COLO829 (cell line): ENCODE measurements around the gene EBNA1BP2.
"Not testable (repeated sequence)": the region's sequence is repeated elsewhere in the genome, so short reads cannot be mapped to it uniquely, and the experiment has no call there.

Experiments
- DNase-seq: peaks from one replicate; pipeline ENCODE4 v3.0.0; 2012; ENCODE audit warnings: low spot score

The EBNA1BP2 gene

GRCh38 chr1:43171312-43171875 lies 696 bp downstream of the EBNA1BP2 start:
- no peak for DNase-seq

- DNase-seq = no peak
Measured at GRCh38 chr1:43165765-43166164, 6.3 kb downstream of the EBNA1BP2 start.

GRCh38 chr1:43165162-43165561 lies 6.9 kb downstream of the EBNA1BP2 start:
- DNase-seq = no peak

GRCh38 chr1:43156026-43156425 lies 16.1 kb downstream of the EBNA1BP2 start:
- no peak for DNase-seq

GRCh38 chr1:43153443-43153842 lies 18.6 kb downstream of the EBNA1BP2 start:
- no peak for DNase-seq

GRCh38 chr1:43152866-43153265 lies 19.2 kb downstream of the EBNA1BP2 start:
- no peak for DNase-seq

GRCh38 chr1:43149889-43150288 lies 22.2 kb downstream of the EBNA1BP2 start:
- no peak for DNase-seq

- peak; percentile 20 for DNase-seq
Measured at GRCh38 chr1:43147625-43148327, 24.3 kb downstream of the EBNA1BP2 start.

- DNase-seq = no peak
Measured at GRCh38 chr1:43144237-43144636, 27.9 kb downstream of the EBNA1BP2 start.

- DNase-seq = no peak
Measured at GRCh38 chr1:43143441-43143888, 28.6 kb downstream of the EBNA1BP2 start.

GRCh38 chr1:43140583-43140982 lies 31.5 kb downstream of the EBNA1BP2 start:
- DNase-seq = no peak

- no peak for DNase-seq
Measured at GRCh38 chr1:43140010-43140409, 32.1 kb downstream of the EBNA1BP2 start.

GRCh38 chr1:43139295-43139694 lies 32.8 kb downstream of the EBNA1BP2 start:
- not testable (repeated sequence) for DNase-seq

- peak; percentile 75 for DNase-seq
Measured at GRCh38 chr1:43137445-43138052, 34.5 kb downstream of the EBNA1BP2 start.

- no peak for DNase-seq
Measured at GRCh38 chr1:43135857-43136781, 36.0 kb downstream of the EBNA1BP2 start.

- DNase-seq = no peak
Measured at GRCh38 chr1:43134640-43135039, 37.5 kb downstream of the EBNA1BP2 start.

- no peak for DNase-seq
Measured at GRCh38 chr1:43134068-43134467, 38.0 kb downstream of the EBNA1BP2 start.

- DNase-seq = no peak
Measured at GRCh38 chr1:43129426-43129825, 42.7 kb downstream of the EBNA1BP2 start.

GRCh38 chr1:43128816-43129215 lies 43.3 kb downstream of the EBNA1BP2 start:
- no peak for DNase-seq

- DNase-seq = peak; percentile 72
Measured at GRCh38 chr1:43123031-43123430, 49.1 kb downstream of the EBNA1BP2 start.

- DNase-seq = peak; percentile 24
Measured at GRCh38 chr1:43121256-43121900, 50.7 kb downstream of the EBNA1BP2 start.
